Mucosa of stomach (tissue), 1 donor: ENCODE data around the gene INCENP.

Experiments used
- H3K27me3 ChIP-seq: one replicate; pipeline ENCODE4 v1.7.0; 2013; ENCODE audit warnings: mild to moderate bottlenecking, low read length; ENCODE audit not compliant: control insufficient read depth, insufficient read depth
- H3K36me3 ChIP-seq: one replicate; pipeline ENCODE4 v1.7.0; 2013; ENCODE audit warnings: low read length; ENCODE audit not compliant: control insufficient read depth, insufficient read depth
- H3K4me1 ChIP-seq: one replicate; pipeline ENCODE4 v1.7.0; 2013; ENCODE audit warnings: mild to moderate bottlenecking, low read length; ENCODE audit not compliant: control insufficient read depth, insufficient read depth
- H3K4me3 ChIP-seq: one replicate; pipeline ENCODE4 v1.7.0; 2013; ENCODE audit warnings: low read length
- H3K9ac ChIP-seq: one replicate; pipeline ENCODE4 v1.7.0; 2013; ENCODE audit warnings: mild to moderate bottlenecking, low read length, moderate library complexity
- H3K9me3 ChIP-seq: one replicate; pipeline ENCODE4 v1.7.0; 2013; ENCODE audit warnings: mild to moderate bottlenecking, low read length, moderate library complexity; ENCODE audit not compliant: control insufficient read depth
- donor health status: Pancreatic carcinoma.

The INCENP gene

GRCh38 chr11:62146476-62147200 lies 22.8 kb downstream of the INCENP start:
- Histone ChIP-seq H3K9ac (no peak overlapping the region), H3K36me3 (peaks cover 7% of the 10 kb centered on the region), H3K4me3 (no peak overlapping the region), H3K9me3 (no peaks in the 10 kb centered on the region), H3K4me1 (no peaks in the 10 kb centered on the region), H3K27me3 (no peaks in the 10 kb centered on the region)

GRCh38 chr11:62147545-62147944 lies 23.7 kb downstream of the INCENP start:
- Histone ChIP-seq H3K9ac (no peak overlapping the region), H3K9me3 (no peaks in the 10 kb centered on the region), H3K4me3 (no peak overlapping the region), H3K36me3 (peaks cover 7% of the 10 kb centered on the region), H3K4me1 (no peaks in the 10 kb centered on the region), H3K27me3 (no peaks in the 10 kb centered on the region)

- Histone ChIP-seq H3K4me1 (no peaks in the 10 kb centered on the region), H3K9ac (no peak overlapping the region), H3K4me3 (no peak overlapping the region), H3K9me3 (no peaks in the 10 kb centered on the region), H3K27me3 (no peaks in the 10 kb centered on the region), H3K36me3 (peaks cover 7% of the 10 kb centered on the region)
Observed at GRCh38 chr11:62148271-62148980, 24.6 kb downstream of the INCENP start.

GRCh38 chr11:62149986-62150886 lies 26.4 kb downstream of the INCENP start:
- Histone ChIP-seq H3K27me3 (no peaks in the 10 kb centered on the region), H3K4me3 (no peak overlapping the region), H3K4me1 (no peaks in the 10 kb centered on the region), H3K9ac (no peak overlapping the region), H3K9me3 (no peaks in the 10 kb centered on the region), H3K36me3 (peaks cover 7% of the 10 kb centered on the region)

- no peak overlapping the region for H3K4me3 ChIP-seq
- no peaks in the 10 kb centered on the region for H3K9me3 ChIP-seq
- H3K9ac ChIP-seq = no peak overlapping the region
- H3K4me1 ChIP-seq = no peaks in the 10 kb centered on the region
- H3K27me3 ChIP-seq = no peaks in the 10 kb centered on the region
- H3K36me3 ChIP-seq = peaks cover 7% of the 10 kb centered on the region
Observed at GRCh38 chr11:62150887-62151736, 27.3 kb downstream of the INCENP start.

- Histone ChIP-seq H3K4me1 (no peaks in the 10 kb centered on the region), H3K9ac (no peak overlapping the region), H3K4me3 (no peak overlapping the region), H3K27me3 (no peaks in the 10 kb centered on the region), H3K36me3 (peaks cover 7% of the 10 kb centered on the region), H3K9me3 (no peaks in the 10 kb centered on the region)
Observed at GRCh38 chr11:62151737-62152102, 27.9 kb downstream of the INCENP start.

DNA sequence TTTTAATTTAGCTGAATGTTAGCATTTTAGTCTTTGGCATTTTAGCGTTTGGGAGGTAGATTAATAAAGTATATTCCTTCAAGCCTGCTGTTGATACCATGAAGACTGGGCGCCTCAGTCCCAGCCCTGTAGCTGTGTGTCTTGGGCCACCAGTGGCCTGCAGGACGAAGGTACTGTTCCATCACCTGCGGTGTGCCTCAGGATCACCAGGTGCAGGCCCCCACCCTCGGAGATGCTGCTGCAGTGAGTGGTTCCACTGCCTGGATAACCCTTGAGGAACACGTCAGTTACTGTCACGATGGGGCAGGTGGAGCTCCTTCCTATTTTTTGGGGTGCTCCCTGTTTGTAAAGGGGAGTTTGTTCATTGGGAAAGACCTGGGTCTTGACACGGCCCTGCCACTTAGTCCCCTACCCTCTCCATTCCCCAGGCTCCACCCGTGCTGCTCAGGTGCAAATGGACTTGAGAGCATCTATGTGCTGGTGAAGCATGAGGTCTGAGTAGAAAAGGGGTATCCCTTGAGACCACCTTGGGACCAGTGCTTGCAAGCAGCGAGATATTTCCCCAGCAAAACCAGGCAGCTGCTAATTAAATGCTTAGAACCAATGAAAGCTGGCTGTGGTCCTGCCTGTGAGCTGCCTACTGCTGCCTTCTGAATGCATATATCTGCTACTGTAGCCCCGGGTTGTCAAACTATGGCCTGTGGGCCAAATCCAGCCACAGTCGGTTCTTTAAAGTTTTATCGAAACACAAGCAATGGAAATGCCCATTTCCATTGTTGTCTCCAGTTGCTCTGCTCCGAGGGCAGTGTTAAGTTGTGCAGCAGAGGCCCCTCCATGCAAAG lies 28.7 kb downstream of the INCENP start:
- Histone ChIP-seq H3K9ac (no peak overlapping the region), H3K27me3 (no peaks in the 10 kb centered on the region), H3K36me3 (peaks cover 7% of the 10 kb centered on the region), H3K9me3 (no peaks in the 10 kb centered on the region), H3K4me1 (no peaks in the 10 kb centered on the region), H3K4me3 (no peak overlapping the region)

DNA sequence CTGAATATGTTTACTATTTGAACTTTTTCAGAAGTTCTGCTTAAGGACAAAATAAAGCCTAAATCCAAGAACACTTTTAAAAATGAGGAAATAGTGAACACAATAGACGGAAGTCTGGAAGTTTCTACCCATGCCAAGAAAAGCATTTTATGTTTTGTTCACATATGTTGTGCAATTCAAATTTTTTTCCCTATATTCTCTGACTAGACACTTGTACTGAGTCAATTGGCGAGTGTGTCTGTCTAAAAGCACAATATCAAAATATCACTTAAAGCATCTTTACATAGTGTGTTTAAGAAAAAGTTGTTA lies 29.2 kb downstream of the INCENP start:
- Histone ChIP-seq H3K9ac (no peak overlapping the region), H3K4me3 (no peak overlapping the region), H3K9me3 (no peaks in the 10 kb centered on the region), H3K27me3 (no peaks in the 10 kb centered on the region), H3K36me3 (peaks cover 3% of the 10 kb centered on the region), H3K4me1 (no peaks in the 10 kb centered on the region)

DNA sequence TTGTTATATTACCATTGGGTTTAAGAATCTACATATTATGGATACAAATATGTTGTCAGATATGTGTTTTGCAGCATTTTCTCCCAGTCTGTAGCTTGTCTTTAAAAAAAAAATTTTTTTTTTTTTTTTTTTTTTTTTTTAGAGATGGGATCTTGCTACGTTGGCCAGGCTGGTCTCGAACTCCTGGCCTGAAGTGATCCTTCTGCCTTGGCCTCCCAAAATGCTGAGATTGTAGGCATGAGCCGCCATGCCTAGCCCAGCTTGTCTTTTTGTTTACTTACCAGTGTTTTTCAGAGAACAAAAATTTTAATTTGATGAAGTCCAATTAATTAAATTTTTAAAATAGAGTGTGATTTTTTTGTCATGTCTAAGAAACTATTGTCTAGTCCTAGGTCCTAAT lies 29.8 kb downstream of the INCENP start:
- no peaks in the 10 kb centered on the region for H3K9me3 ChIP-seq
- H3K27me3 ChIP-seq = no peaks in the 10 kb centered on the region
- no peak overlapping the region for H3K4me3 ChIP-seq
- H3K4me1 ChIP-seq = no peaks in the 10 kb centered on the region
- no peaks in the 10 kb centered on the region for H3K36me3 ChIP-seq
- no peak overlapping the region for H3K9ac ChIP-seq

DNA sequence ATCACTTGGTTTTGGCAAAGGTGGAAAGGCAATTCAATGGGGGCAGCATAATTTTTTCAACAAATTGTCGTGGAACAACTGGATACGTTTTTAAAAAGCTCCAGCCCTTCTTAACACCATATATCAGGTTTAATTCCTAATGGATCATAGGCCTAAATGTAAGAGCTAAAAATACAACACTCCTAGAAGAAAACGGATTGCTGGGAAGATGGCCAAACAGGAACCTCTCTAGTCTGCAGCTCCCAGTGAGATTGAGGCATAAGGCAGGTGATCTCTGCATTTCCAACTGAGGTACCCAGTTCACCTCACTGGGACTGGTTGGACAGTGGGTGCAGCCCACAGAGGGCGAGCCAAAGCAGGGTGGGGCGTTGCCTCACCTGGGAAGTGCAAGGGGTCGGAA lies 33.8 kb downstream of the INCENP start:
- Histone ChIP-seq H3K9ac (no peak overlapping the region), H3K9me3 (no peaks in the 10 kb centered on the region), H3K27me3 (no peaks in the 10 kb centered on the region)

GRCh38 chr11:62166371-62166770 lies 42.6 kb downstream of the INCENP start:
- H3K9me3 ChIP-seq = no peaks in the 10 kb centered on the region
- no peaks in the 10 kb centered on the region for H3K36me3 ChIP-seq
- H3K9ac ChIP-seq = no peak overlapping the region
- H3K27me3 ChIP-seq = peaks cover 3% of the 10 kb centered on the region
- no peaks in the 10 kb centered on the region for H3K4me1 ChIP-seq
- H3K4me3 ChIP-seq = no peak overlapping the region

More for the DNA sequence above, 33.8 kb downstream of the INCENP start:
- H3K4me1 ChIP-seq = no peaks in the 10 kb centered on the region
- H3K4me3 ChIP-seq = no peak overlapping the region
- H3K36me3 ChIP-seq = no peaks in the 10 kb centered on the region
